KMS-11 (cell line): ENCODE data around the gene EFHB.
A peak's percentile ranks its signal among the peaks of the same experiment; 100 is the strongest.

Source experiments
- H2AFZ ChIP-seq: fragments of 200-600 bp; sonication (generic); 2 replicates; pipeline ENCODE4 v1.6.1; 2016; ENCODE audit warnings: antibody characterized with exemption, mixed run types, low read depth
- H3K27ac ChIP-seq: fragments of 200-600 bp; sonication (generic); 2 replicates; pipeline ENCODE4 v1.6.1; 2016; ENCODE audit warnings: mild to moderate bottlenecking, mixed run types
- H3K27me3 ChIP-seq: fragments of 200-600 bp; sonication (generic); 2 replicates; pipeline ENCODE4 v1.6.1; 2017; ENCODE audit warnings: mild to moderate bottlenecking, low read depth, mixed run types, moderate library complexity; ENCODE audit not compliant: insufficient read depth
- H3K36me3 ChIP-seq: fragments of 200-600 bp; sonication (generic); 2 replicates; pipeline ENCODE4 v1.6.1; 2017; ENCODE audit warnings: mild to moderate bottlenecking, mixed run types; ENCODE audit not compliant: insufficient read depth
- H3K4me1 ChIP-seq: fragments of 200-600 bp; sonication (generic); 2 replicates; pipeline ENCODE4 v1.6.1; 2016; ENCODE audit warnings: mild to moderate bottlenecking, low read depth, mixed run types; ENCODE audit not compliant: poor library complexity, severe bottlenecking
- H3K4me2 ChIP-seq: fragments of 200-600 bp; sonication (generic); 2 replicates; pipeline ENCODE4 v1.7.0; 2016; ENCODE audit warnings: mild to moderate bottlenecking, mixed run types
- H3K4me3 ChIP-seq: fragments of 200-600 bp; sonication (generic); IDR thresholded peaks from 2 replicates; pipeline ENCODE4 v1.6.1; 2017; ENCODE audit warnings: low read depth, low read length, mixed read lengths; ENCODE audit not compliant: insufficient read depth
- H3K79me2 ChIP-seq: fragments of 200-600 bp; sonication (generic); 2 replicates; pipeline ENCODE4 v1.6.1; 2016; ENCODE audit warnings: low read depth, mixed run types; ENCODE audit not compliant: insufficient read depth
- H3K9ac ChIP-seq: fragments of 200-600 bp; sonication (generic); 2 replicates; pipeline ENCODE4 v1.6.1; 2016; ENCODE audit warnings: mild to moderate bottlenecking, mixed run types
- H4K20me1 ChIP-seq: fragments of 200-600 bp; sonication (generic); 2 replicates; pipeline ENCODE4 v1.6.1; 2016; ENCODE audit warnings: mild to moderate bottlenecking, mixed run types; ENCODE audit not compliant: insufficient read depth
- CTCF ChIP-seq: fragments of 200-600 bp; sonication (generic); conservative IDR thresholded peaks from 2 replicates; pipeline ENCODE4 v1.6.1; 2017; ENCODE audit warnings: low read depth, mild to moderate bottlenecking, antibody characterized with exemption, low read length, moderate library complexity, mixed read lengths

EFHB gene

DNA sequence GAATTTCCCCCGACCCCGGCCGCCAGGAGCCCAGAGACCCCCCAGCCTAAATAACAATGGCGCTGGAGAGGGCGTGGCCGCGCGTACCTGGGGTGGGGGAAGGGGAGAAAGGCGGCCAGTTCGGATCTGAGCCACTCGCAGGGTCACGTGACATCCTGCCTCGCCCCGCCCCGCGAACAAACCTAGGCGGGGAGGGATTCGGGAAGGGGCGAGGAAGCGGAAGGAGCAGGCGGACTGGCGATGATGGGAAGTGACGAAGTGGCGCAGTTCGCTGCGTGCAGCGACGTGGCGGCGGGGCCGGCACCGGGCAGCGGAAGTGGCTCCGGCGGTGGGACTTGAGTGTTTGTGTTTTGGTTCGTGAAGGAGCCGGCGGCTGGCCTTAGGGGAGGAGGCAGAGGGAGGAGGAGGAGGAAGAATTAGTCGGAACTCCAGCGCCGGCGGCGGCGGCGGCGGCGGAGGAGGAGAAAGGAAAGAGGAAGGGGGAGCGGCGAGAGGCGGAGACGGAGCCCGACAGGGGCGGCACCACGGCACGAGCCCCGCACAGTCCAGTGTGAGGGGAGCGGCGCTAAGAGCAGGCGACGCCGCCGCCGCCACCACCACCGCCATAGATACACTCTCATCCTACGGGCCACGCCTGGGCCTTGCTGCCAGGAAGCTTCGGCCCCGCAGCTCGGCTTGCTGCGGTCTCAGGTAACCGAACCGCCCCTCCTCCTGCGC, 13.0 kb upstream of the EFHB start, which contains the start of gene RAB5A:
RAB5A (plus strand) TSS at position 266 of the 717 bp plus-strand sequence. CDS start 3,802 bp downstream, outside the sequence.
- H2AFZ ChIP-seq = peak within 1 kb of the TSS; percentile 91
- H3K79me2 ChIP-seq = peaks cover 39% of the 10 kb centered on the region
- peaks cover 12% of the 10 kb centered on the region for H3K4me1 ChIP-seq
- peak within 1 kb of the TSS; percentile 76 for H3K9ac ChIP-seq
- no peaks in the 10 kb centered on the region for H3K36me3 ChIP-seq
- no peaks in the 10 kb centered on the region for H3K27me3 ChIP-seq
- H3K27ac ChIP-seq = peak within 1 kb of the TSS; percentile 70
- H3K4me3 ChIP-seq = peak within 1 kb of the TSS; percentile 36
- H4K20me1 ChIP-seq = no peaks in the 10 kb centered on the region
- TF ChIP-seq CTCF = no peak
- peak within 1 kb of the TSS; percentile 83 for H3K4me2 ChIP-seq

- Histone ChIP-seq H4K20me1 (no peaks in the 10 kb centered on the region), H3K4me2 (peak overlapping the region; percentile 63), H3K27ac (peak overlapping the region; percentile 70), H3K79me2 (peaks cover 39% of the 10 kb centered on the region), H2AFZ (peak overlapping the region; percentile 91), H3K27me3 (no peaks in the 10 kb centered on the region), H3K4me3 (no peak overlapping the region), H3K36me3 (no peaks in the 10 kb centered on the region), H3K9ac (peak overlapping the region; percentile 76), H3K4me1 (peaks cover 12% of the 10 kb centered on the region)
- no peak for TF ChIP-seq CTCF
Measured at GRCh38 chr3:19945969-19946831, 12.2 kb upstream of the EFHB start.

DNA sequence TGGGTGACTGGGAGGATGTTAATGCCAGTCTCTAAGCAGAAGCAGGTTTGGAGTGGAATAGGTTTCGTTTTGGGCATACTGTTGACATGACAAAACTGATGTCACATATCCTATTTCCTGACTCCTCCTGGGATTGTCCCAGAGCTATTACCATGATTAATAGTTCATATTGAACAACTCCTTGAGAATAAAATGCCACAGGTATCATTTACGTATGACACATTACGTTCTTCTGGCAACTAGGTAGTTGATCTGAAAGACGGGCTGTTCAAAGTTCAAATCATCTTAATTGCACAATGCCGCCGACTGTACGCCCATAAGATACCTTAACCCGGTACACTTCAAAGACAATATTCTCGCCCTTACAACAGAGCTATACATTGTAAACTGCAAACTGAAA, 11.5 kb upstream of the EFHB start:
- H2AFZ ChIP-seq = peak overlapping the region; percentile 91; the same call in 1 of the 2 replicates
- no peak overlapping the region for H3K4me2 ChIP-seq
- no peaks in the 10 kb centered on the region for H4K20me1 ChIP-seq
- peaks cover 12% of the 10 kb centered on the region for H3K4me1 ChIP-seq
- H3K9ac ChIP-seq = no peak overlapping the region
- H3K27me3 ChIP-seq = no peaks in the 10 kb centered on the region
- no peaks in the 10 kb centered on the region for H3K36me3 ChIP-seq
- H3K27ac ChIP-seq = no peak overlapping the region
- peaks cover 32% of the 10 kb centered on the region for H3K79me2 ChIP-seq
- TF ChIP-seq CTCF = no peak
- H3K4me3 ChIP-seq = no peak overlapping the region

- no peak overlapping the region for H3K9ac ChIP-seq
- no peaks in the 10 kb centered on the region for H3K27me3 ChIP-seq
- H3K4me1 ChIP-seq = no peaks in the 10 kb centered on the region
- H3K36me3 ChIP-seq = no peaks in the 10 kb centered on the region
- H3K4me3 ChIP-seq = no peak overlapping the region
- TF ChIP-seq CTCF = no peak
- no peaks in the 10 kb centered on the region for H3K79me2 ChIP-seq
- H3K27ac ChIP-seq = no peak overlapping the region
- no peak overlapping the region for H3K4me2 ChIP-seq
- H4K20me1 ChIP-seq = no peaks in the 10 kb centered on the region
- no peak overlapping the region for H2AFZ ChIP-seq
Measured at GRCh38 chr3:19940643-19941042, 6.6 kb upstream of the EFHB start.
